DND-41 (cell line): ENCODE results near the gene USP24.
"Not testable (repeated sequence)": the region's sequence is repeated elsewhere in the genome, so short reads cannot be mapped to it uniquely, and the experiment has no call there.

Source experiments
- ATAC-seq: fragments of 200-7000 bp; cut with Tn5 transposase; 3 replicates; pipeline ENCODE4 v1.9.1; 2021; ENCODE audit warnings: low read depth; ENCODE audit not compliant: insufficient read depth
- DNase-seq: peaks from one replicate; pipeline ENCODE4 v3.0.0-alpha.2; 2020
- H2AFZ ChIP-seq: 2 replicates; pipeline ENCODE4 v1.6.0; 2012; ENCODE audit warnings: low read depth, low read length
- H3K27ac ChIP-seq: 2 replicates; pipeline ENCODE4 v1.5.1; 2012; ENCODE audit warnings: low read length, inconsistent platforms
- H3K27me3 ChIP-seq: fragments of 200-600 bp; sonication (generic); 2 replicates; pipeline ENCODE4 v1.6.0; 2012; ENCODE audit warnings: low read length, mild to moderate bottlenecking, inconsistent platforms; ENCODE audit not compliant: insufficient read depth, poor library complexity
- H3K36me3 ChIP-seq: 2 replicates; pipeline ENCODE4 v1.5.1; 2012; ENCODE audit warnings: low read length, inconsistent platforms; ENCODE audit not compliant: insufficient read depth
- H3K4me1 ChIP-seq: 2 replicates; pipeline ENCODE4 v1.5.1; 2012; ENCODE audit warnings: mild to moderate bottlenecking, low read length; ENCODE audit not compliant: insufficient read depth
- H3K4me2 ChIP-seq: 2 replicates; pipeline ENCODE4 v1.6.0; 2012; ENCODE audit warnings: mild to moderate bottlenecking, moderate library complexity, low read length, inconsistent platforms; ENCODE audit not compliant: insufficient read depth
- H3K4me3 ChIP-seq, 2 experiments: fragments of 200-600 bp in 1 of 2; shearing (Covaris generic) in 1 of 2; 2 replicates each; pipeline ENCODE4 v1.5.1; 2012 to 2016; ENCODE audit warnings: inconsistent platforms in 2 of 2, low read length in 2 of 2, mild to moderate bottlenecking in 2 of 2, low read depth in 1 of 2, moderate library complexity in 1 of 2
- H3K79me2 ChIP-seq: 2 replicates; pipeline ENCODE4 v1.6.0; 2012; ENCODE audit warnings: low read length, inconsistent platforms; ENCODE audit not compliant: insufficient read depth
- H3K9ac ChIP-seq: 2 replicates; pipeline ENCODE4 v1.6.0; 2012; ENCODE audit warnings: low read depth, mild to moderate bottlenecking, inconsistent platforms, low read length, moderate library complexity
- H3K9me3 ChIP-seq: 2 replicates; pipeline ENCODE4 v1.5.1; 2012; ENCODE audit warnings: low read length, moderate library complexity, mild to moderate bottlenecking, inconsistent platforms; ENCODE audit not compliant: insufficient read depth, severe bottlenecking
- H4K20me1 ChIP-seq: 2 replicates; pipeline ENCODE4 v1.6.0; 2012; ENCODE audit warnings: low read length; ENCODE audit not compliant: insufficient read depth
- EZH2 ChIP-seq: IDR thresholded peaks from 3 replicates; pipeline ENCODE4 v1.6.1; 2012; ENCODE audit warnings: borderline replicate concordance, low read depth, mild to moderate bottlenecking, moderate library complexity, low read length, inconsistent platforms; ENCODE audit not compliant: severe bottlenecking
- TF ChIP-seq, protein P1 (sequence below): IDR thresholded peaks from 2 replicates; pipeline ENCODE4 v1.5.1; 2012; ENCODE audit warnings: borderline replicate concordance, low read length, moderate library complexity, mild to moderate bottlenecking; ENCODE audit not compliant: poor library complexity, severe bottlenecking; ENCODE audit errors: extremely low read depth

The USP24 gene

DNA sequence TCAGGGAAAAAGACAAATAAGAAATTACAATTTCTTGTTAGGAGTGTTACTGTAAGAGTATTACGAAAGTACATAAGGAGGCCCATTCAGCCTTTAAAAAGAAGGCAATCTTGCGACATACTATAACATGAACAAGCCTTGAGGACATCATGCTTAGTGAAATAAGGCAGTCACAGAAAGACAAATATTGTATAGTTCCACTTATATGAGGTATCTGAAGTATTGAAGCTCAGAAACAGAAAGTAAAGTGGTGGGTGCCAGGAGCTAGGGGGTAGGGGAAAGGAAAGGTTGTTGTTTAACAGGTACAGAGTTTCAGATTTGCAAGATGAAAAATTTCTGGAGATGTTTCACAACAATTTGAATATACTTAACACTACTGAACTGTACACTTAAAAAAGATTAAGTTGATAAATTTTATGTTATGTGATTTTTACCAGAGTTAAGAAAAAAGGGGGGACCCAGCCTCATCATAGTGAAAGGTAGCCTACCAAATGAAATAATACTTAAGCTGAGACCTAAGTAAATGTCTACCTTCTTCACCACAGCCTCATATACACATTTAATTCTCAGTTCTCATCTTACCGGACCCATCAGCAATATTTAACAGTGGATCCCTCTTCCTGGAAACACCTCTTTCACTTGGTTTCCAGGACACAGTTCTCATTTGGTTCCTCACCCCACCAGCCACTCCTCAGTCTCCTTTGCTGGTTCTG, 19.5 kb downstream of the USP24 start:
- peaks cover 22% of the 10 kb centered on the region; the same call in 1 of the 2 replicates for H3K36me3 ChIP-seq
- peaks cover 22% of the 10 kb centered on the region; the same call in 1 of the 2 replicates for H4K20me1 ChIP-seq
- H3K9me3 ChIP-seq: no peaks in the 10 kb centered on the region
- no peak overlapping the region for H3K4me2 ChIP-seq
- H3K27me3 ChIP-seq: no peaks in the 10 kb centered on the region
- H3K9ac ChIP-seq: no peak overlapping the region
- no peak overlapping the region for H3K4me3 ChIP-seq
- H3K4me1 ChIP-seq: no peaks in the 10 kb centered on the region
- DNase-seq: no peak
- no peak overlapping the region for H3K27ac ChIP-seq
- TF ChIP-seq, protein P1, sequence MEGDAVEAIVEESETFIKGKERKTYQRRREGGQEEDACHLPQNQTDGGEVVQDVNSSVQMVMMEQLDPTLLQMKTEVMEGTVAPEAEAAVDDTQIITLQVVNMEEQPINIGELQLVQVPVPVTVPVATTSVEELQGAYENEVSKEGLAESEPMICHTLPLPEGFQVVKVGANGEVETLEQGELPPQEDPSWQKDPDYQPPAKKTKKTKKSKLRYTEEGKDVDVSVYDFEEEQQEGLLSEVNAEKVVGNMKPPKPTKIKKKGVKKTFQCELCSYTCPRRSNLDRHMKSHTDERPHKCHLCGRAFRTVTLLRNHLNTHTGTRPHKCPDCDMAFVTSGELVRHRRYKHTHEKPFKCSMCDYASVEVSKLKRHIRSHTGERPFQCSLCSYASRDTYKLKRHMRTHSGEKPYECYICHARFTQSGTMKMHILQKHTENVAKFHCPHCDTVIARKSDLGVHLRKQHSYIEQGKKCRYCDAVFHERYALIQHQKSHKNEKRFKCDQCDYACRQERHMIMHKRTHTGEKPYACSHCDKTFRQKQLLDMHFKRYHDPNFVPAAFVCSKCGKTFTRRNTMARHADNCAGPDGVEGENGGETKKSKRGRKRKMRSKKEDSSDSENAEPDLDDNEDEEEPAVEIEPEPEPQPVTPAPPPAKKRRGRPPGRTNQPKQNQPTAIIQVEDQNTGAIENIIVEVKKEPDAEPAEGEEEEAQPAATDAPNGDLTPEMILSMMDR: no peak
- TF ChIP-seq EZH2: no peak
- no peak for ATAC-seq
- no peak overlapping the region for H2AFZ ChIP-seq
- H3K79me2 ChIP-seq: peaks cover 80% of the 10 kb centered on the region

GRCh38 chr1:55194851-55195250, 20.3 kb downstream of the USP24 start:
- no peaks in the 10 kb centered on the region for H3K9me3 ChIP-seq
- DNase-seq (no peak), ATAC-seq (no peak)
- TF ChIP-seq, protein P1: no peak
- TF ChIP-seq EZH2: no peak
- H3K4me3 ChIP-seq: no peak overlapping the region
- no peaks in the 10 kb centered on the region for H3K27me3 ChIP-seq
- no peak overlapping the region for H3K4me2 ChIP-seq
- peaks cover 78% of the 10 kb centered on the region for H3K79me2 ChIP-seq
- H3K9ac ChIP-seq: no peak overlapping the region
- no peaks in the 10 kb centered on the region for H3K4me1 ChIP-seq
- no peak overlapping the region for H2AFZ ChIP-seq
- no peak overlapping the region for H3K27ac ChIP-seq
- H3K36me3 ChIP-seq: peaks cover 19% of the 10 kb centered on the region; the same call in 1 of the 2 replicates
- peaks cover 19% of the 10 kb centered on the region; the same call in 1 of the 2 replicates for H4K20me1 ChIP-seq

- ATAC-seq (no peak), DNase-seq (no peak)
- Histone ChIP-seq H4K20me1 (peaks cover 13% of the 10 kb centered on the region; the same call in 1 of the 2 replicates), H3K27ac (no peak overlapping the region), H3K27me3 (no peaks in the 10 kb centered on the region), H3K9ac (no peak overlapping the region), H3K9me3 (no peaks in the 10 kb centered on the region), H3K4me2 (no peak overlapping the region), H3K4me3 (no peak overlapping the region), H3K4me1 (no peaks in the 10 kb centered on the region), H3K36me3 (peaks cover 8% of the 10 kb centered on the region; the same call in 1 of the 2 replicates), H2AFZ (no peak overlapping the region), H3K79me2 (peaks cover 84% of the 10 kb centered on the region)
- TF ChIP-seq EZH2: no peak
- TF ChIP-seq, protein P1: no peak
These were observed 23.1 kb downstream of the USP24 start for GRCh38 chr1:55192093-55192492.

DNA sequence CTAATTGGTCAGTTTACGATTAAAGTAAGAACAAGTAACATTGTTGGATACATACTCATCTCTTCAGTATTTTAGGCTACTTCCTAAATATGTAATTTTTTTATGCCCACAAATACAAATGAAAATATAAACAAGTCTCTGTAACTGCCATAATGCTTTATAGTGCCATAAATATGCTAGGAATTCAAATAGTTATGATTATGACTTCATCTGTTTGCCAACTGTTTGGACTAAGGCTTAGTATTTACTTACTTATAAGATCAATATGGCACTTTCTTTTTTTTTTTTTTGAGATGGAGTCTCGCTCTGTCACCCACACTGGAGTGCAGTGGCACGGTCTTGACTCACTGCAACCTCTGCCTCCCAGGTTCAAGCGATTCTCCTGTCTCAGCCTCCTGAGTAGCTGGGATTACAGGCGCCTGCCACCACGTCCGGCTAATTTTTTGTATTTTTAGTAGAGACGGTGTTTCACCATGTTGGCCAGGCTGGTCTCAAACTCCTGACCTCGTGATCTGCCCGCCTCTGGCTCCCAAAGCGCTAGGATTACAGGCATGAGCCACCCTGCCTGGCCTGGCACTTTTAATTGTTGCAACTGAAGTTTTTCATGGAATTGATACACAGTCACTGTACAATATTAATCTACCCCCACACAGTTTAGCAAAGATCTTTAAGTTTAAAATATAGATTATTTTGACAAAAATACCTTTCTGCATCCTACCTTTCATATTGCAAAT, 23.8 kb downstream of the USP24 start:
- H4K20me1 ChIP-seq: peaks cover 14% of the 10 kb centered on the region; the same call in 1 of the 2 replicates
- ATAC-seq: not testable (repeated sequence)

More for the DNA sequence above, 23.8 kb downstream of the USP24 start:
- H3K9ac ChIP-seq, DNase-seq, H3K4me2 ChIP-seq, H3K4me1 ChIP-seq, H2AFZ ChIP-seq, H3K36me3 ChIP-seq, H3K27ac ChIP-seq, H3K9me3 ChIP-seq, H3K4me3 ChIP-seq, H3K27me3 ChIP-seq: not testable (repeated sequence)
- peaks cover 84% of the 10 kb centered on the region for H3K79me2 ChIP-seq
